ENCODE results near the gene CMSS1.

The CMSS1 gene

GRCh38 chr3:100023595-100023994, 205.9 kb downstream of the CMSS1 start:
- no peaks in the 10 kb centered on the region for H3K36me3 ChIP-seq (ENCODE audit: insufficient read depth, low read length)
- H3K4me1 ChIP-seq (ENCODE audit: insufficient read depth, low read length): no peaks in the 10 kb centered on the region
- no peaks in the 10 kb centered on the region for H3K9me3 ChIP-seq (ENCODE audit: control insufficient read depth, insufficient read depth, low read length)
- no peak overlapping the region for H3K9ac ChIP-seq (ENCODE audit: low read depth, low read length)

- no peaks in the 10 kb centered on the region for H3K36me3 ChIP-seq (ENCODE audit: insufficient read depth, low read length)
These were observed 207.1 kb downstream of the CMSS1 start for GRCh38 chr3:100024520-100025303.

GRCh38 chr3:100027321-100027720, 209.7 kb downstream of the CMSS1 start:
- no peaks in the 10 kb centered on the region for H3K36me3 ChIP-seq (ENCODE audit: insufficient read depth, low read length)
- no peaks in the 10 kb centered on the region for H3K9me3 ChIP-seq (ENCODE audit: control insufficient read depth, insufficient read depth, low read length)
- no peak overlapping the region for H3K9ac ChIP-seq (ENCODE audit: low read depth, low read length)
- peaks cover 3% of the 10 kb centered on the region; the same call in 1 of the 2 replicates for H3K4me1 ChIP-seq (ENCODE audit: insufficient read depth, low read length)

More at GRCh38 chr3:100024520-100025303, 207.1 kb downstream of the CMSS1 start:
- Histone ChIP-seq H3K9me3 (ENCODE audit: control insufficient read depth, insufficient read depth, low read length) (no peaks in the 10 kb centered on the region), H3K9ac (ENCODE audit: low read depth, low read length) (no peak overlapping the region), H3K4me1 (ENCODE audit: insufficient read depth, low read length) (no peaks in the 10 kb centered on the region)

DNA sequence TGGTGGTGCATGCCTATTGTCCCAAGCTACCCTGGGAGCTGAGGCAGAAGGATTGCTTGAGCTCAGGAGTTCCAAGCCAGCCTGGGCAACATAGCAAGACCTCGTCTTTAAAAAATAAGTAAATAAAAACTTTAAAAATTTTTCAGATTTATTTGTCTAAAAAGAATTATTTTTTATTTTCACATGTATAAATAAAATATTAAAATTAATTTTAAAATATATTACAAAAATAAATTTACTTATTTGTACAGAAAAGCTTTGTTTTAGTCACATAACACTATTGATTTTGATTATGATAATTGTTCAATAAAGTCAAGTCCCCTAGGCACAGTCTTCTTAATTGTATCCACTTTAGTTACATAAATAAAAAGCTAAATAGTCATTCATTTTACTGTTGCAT, 211.4 kb downstream of the CMSS1 start:
- peaks cover 13% of the 10 kb centered on the region; the same call in 1 of the 2 replicates for H3K4me1 ChIP-seq (ENCODE audit: insufficient read depth, low read length)
- no peaks in the 10 kb centered on the region for H3K36me3 ChIP-seq (ENCODE audit: insufficient read depth, low read length)
- no peak overlapping the region for H3K9ac ChIP-seq (ENCODE audit: low read depth, low read length)
- H3K9me3 ChIP-seq (ENCODE audit: control insufficient read depth, insufficient read depth, low read length): no peaks in the 10 kb centered on the region

DNA sequence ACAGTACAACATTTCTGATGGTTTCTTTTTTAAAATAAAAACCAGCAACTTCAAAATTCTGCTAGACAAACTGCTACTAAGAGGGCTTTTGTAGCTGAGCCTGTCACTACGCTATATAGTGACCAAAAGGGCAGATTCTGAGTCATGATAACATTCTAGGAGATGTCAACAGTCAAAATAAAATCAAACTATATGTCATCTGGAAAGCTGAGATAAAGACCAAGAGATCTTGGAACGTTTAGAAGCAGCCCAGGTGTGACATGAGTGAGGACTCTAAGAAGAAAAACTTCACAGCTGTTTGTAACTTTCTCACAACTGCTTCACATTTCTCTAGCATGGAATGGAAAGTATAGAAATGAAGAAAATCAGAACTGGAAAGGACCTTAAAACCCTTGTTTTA, 212.0 kb downstream of the CMSS1 start:
- no peak overlapping the region for H3K9ac ChIP-seq (ENCODE audit: low read depth, low read length)

DNA sequence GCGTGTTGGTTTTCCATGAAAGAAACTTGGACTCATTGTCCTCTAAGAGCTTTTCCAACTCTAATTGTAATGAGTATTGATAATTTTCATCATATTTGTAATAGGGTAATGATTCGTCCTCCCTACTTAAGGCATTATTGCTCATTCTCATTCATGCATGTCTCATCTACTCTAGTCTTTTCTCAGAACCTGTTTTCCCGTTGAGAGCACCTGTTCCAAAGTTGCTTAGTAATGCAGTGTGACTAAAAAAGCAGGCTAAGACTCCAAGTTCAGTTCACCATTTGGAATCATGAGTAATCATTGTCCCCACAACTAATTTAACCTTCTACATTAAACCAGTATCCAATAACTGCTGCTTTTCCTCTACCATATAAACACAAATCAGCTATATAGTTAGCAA, 212.7 kb downstream of the CMSS1 start:
- H3K4me1 ChIP-seq (ENCODE audit: insufficient read depth, low read length): peaks cover 13% of the 10 kb centered on the region; the same call in 1 of the 2 replicates
- no peaks in the 10 kb centered on the region for H3K36me3 ChIP-seq (ENCODE audit: insufficient read depth, low read length)
- no peak overlapping the region for H3K9ac ChIP-seq (ENCODE audit: low read depth, low read length)
- no peaks in the 10 kb centered on the region for H3K9me3 ChIP-seq (ENCODE audit: control insufficient read depth, insufficient read depth, low read length)

More for the DNA sequence above, 212.0 kb downstream of the CMSS1 start:
- Histone ChIP-seq H3K4me1 (ENCODE audit: insufficient read depth, low read length) (peaks cover 13% of the 10 kb centered on the region; the same call in 1 of the 2 replicates), H3K9me3 (ENCODE audit: control insufficient read depth, insufficient read depth, low read length) (no peaks in the 10 kb centered on the region), H3K36me3 (ENCODE audit: insufficient read depth, low read length) (no peaks in the 10 kb centered on the region)

GRCh38 chr3:100030914-100031425, 213.3 kb downstream of the CMSS1 start:
- Histone ChIP-seq H3K9ac (ENCODE audit: low read depth, low read length) (no peak overlapping the region), H3K4me1 (ENCODE audit: insufficient read depth, low read length) (peaks cover 13% of the 10 kb centered on the region; the same call in 1 of the 2 replicates), H3K9me3 (ENCODE audit: control insufficient read depth, insufficient read depth, low read length) (no peaks in the 10 kb centered on the region)

GRCh38 chr3:100032243-100032642, 214.6 kb downstream of the CMSS1 start:
- no peaks in the 10 kb centered on the region for H3K36me3 ChIP-seq (ENCODE audit: insufficient read depth, low read length)
- H3K9me3 ChIP-seq (ENCODE audit: control insufficient read depth, insufficient read depth, low read length): no peaks in the 10 kb centered on the region
- H3K9ac ChIP-seq (ENCODE audit: low read depth, low read length): no peak overlapping the region
- peaks cover 13% of the 10 kb centered on the region; the same call in 1 of the 2 replicates for H3K4me1 ChIP-seq (ENCODE audit: insufficient read depth, low read length)

More at GRCh38 chr3:100030914-100031425, 213.3 kb downstream of the CMSS1 start:
- no peaks in the 10 kb centered on the region for H3K36me3 ChIP-seq (ENCODE audit: insufficient read depth, low read length)

GRCh38 chr3:100033184-100033583, 215.5 kb downstream of the CMSS1 start:
- H3K36me3 ChIP-seq (ENCODE audit: insufficient read depth, low read length): no peaks in the 10 kb centered on the region
- peaks cover 13% of the 10 kb centered on the region; the same call in 1 of the 2 replicates for H3K4me1 ChIP-seq (ENCODE audit: insufficient read depth, low read length)
- H3K9me3 ChIP-seq (ENCODE audit: control insufficient read depth, insufficient read depth, low read length): no peaks in the 10 kb centered on the region
- H3K9ac ChIP-seq (ENCODE audit: low read depth, low read length): no peak overlapping the region

- Histone ChIP-seq H3K4me1 (ENCODE audit: insufficient read depth, low read length) (peaks cover 13% of the 10 kb centered on the region; the same call in 1 of the 2 replicates), H3K9ac (ENCODE audit: low read depth, low read length) (no peak overlapping the region), H3K36me3 (ENCODE audit: insufficient read depth, low read length) (no peaks in the 10 kb centered on the region), H3K9me3 (ENCODE audit: control insufficient read depth, insufficient read depth, low read length) (no peaks in the 10 kb centered on the region)
These were observed 216.3 kb downstream of the CMSS1 start for GRCh38 chr3:100033903-100034471.

- Histone ChIP-seq H3K4me1 (ENCODE audit: insufficient read depth, low read length) (peaks cover 7% of the 10 kb centered on the region; the same call in 1 of the 2 replicates), H3K9ac (ENCODE audit: low read depth, low read length) (no peak overlapping the region), H3K9me3 (ENCODE audit: control insufficient read depth, insufficient read depth, low read length) (no peaks in the 10 kb centered on the region), H3K36me3 (ENCODE audit: insufficient read depth, low read length) (no peaks in the 10 kb centered on the region)
These were observed 221.4 kb downstream of the CMSS1 start for GRCh38 chr3:100039075-100039474.

- no peak overlapping the region for H3K9ac ChIP-seq (ENCODE audit: low read depth, low read length)
These were observed 223.0 kb downstream of the CMSS1 start for GRCh38 chr3:100040451-100041225.

DNA sequence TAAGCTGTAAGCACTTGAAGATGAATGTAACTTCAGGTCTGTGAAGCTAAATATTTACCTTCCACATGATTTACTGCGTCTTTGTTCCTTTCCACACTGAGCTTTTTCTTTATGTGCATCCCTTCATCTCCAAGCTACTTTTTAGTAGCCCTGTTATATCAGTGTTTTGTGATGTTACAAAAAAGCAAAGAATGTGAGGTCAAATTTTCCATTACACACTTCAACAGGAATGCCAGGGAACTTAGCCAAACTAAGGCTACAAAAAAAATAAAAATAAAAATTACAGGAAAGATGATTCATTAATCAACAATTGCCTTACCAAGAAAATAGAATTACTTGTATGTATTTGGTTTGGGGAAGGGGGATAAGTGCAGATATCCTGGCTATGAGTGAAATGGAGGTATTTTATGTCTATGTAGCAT, 223.7 kb downstream of the CMSS1 start:
- H3K9me3 ChIP-seq (ENCODE audit: control insufficient read depth, insufficient read depth, low read length): no peaks in the 10 kb centered on the region

More at GRCh38 chr3:100040451-100041225, 223.0 kb downstream of the CMSS1 start:
- Histone ChIP-seq H3K4me1 (ENCODE audit: insufficient read depth, low read length) (peaks cover 9% of the 10 kb centered on the region), H3K9me3 (ENCODE audit: control insufficient read depth, insufficient read depth, low read length) (no peaks in the 10 kb centered on the region), H3K36me3 (ENCODE audit: insufficient read depth, low read length) (no peaks in the 10 kb centered on the region)

More for the DNA sequence above, 223.7 kb downstream of the CMSS1 start:
- Histone ChIP-seq H3K36me3 (ENCODE audit: insufficient read depth, low read length) (no peaks in the 10 kb centered on the region), H3K9ac (ENCODE audit: low read depth, low read length) (no peak overlapping the region), H3K4me1 (ENCODE audit: insufficient read depth, low read length) (peaks cover 13% of the 10 kb centered on the region)

Data from ES-I3 (cell line).